Nephron (organoid): Measurements from ENCODE around the gene BABAM2.

Source experiments
- H3K27ac Mint-ChIP-seq, 3 experiments: 2 replicates each; pipeline ENCODE4 v1.8.0; 2020; ENCODE audit warnings: mixed read lengths in 3 of 3, mild to moderate bottlenecking in 2 of 3, moderate library complexity in 1 of 3
- H3K27me3 Mint-ChIP-seq: 2 replicates; pipeline ENCODE4 v1.8.0; 2021; ENCODE audit warnings: low read depth, mild to moderate bottlenecking, moderate library complexity, mixed read lengths
- H3K36me3 Mint-ChIP-seq: 2 replicates; pipeline ENCODE4 v1.8.0; 2020; ENCODE audit warnings: low read depth, mixed read lengths
- H3K4me1 Mint-ChIP-seq: 2 replicates; pipeline ENCODE4 v1.8.0; 2020; ENCODE audit warnings: mixed read lengths
- H3K4me3 Mint-ChIP-seq, 3 experiments: 2 replicates each; pipeline ENCODE4 v1.8.0; 2020; ENCODE audit warnings: mild to moderate bottlenecking in 3 of 3, mixed read lengths in 3 of 3, moderate library complexity in 2 of 3
- H3K9me3 Mint-ChIP-seq: 2 replicates; pipeline ENCODE4 v1.8.0; 2020; ENCODE audit warnings: mixed read lengths
- TF ChIP-seq, protein P1 (sequence below), 3 experiments: fragments of 200-600 bp; sonication (generic); IDR thresholded peaks; one replicate each; pipeline ENCODE4 v1.5.0; 2021; ENCODE audit warnings: antibody characterized with exemption in 3 of 3; ENCODE audit not compliant: unreplicated experiment in 3 of 3

Gene BABAM2

DNA sequence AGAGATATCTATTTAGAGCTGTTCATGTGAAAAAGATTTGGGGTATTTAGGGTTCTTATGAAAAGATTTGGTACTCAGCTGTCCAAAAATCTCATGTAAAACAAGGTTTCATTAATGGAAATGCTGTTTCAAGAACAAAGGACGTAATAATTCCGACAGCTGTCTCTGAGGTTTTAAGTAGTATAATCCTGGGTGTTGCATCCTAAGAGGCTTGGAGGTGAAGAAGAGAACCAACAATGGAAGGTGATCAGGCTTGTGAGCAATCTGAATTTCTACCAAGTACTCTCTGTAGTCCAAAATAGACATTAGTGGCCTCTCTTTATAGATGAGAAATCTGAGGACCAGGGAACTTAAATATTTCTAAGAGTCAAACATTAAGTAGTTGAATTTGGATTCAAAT lies 205.1 kb downstream of the BABAM2 start:
- no peaks in the 10 kb centered on the region for H3K9me3 Mint-ChIP-seq
- H3K27me3 Mint-ChIP-seq: no peaks in the 10 kb centered on the region
- TF ChIP-seq, protein P1, sequence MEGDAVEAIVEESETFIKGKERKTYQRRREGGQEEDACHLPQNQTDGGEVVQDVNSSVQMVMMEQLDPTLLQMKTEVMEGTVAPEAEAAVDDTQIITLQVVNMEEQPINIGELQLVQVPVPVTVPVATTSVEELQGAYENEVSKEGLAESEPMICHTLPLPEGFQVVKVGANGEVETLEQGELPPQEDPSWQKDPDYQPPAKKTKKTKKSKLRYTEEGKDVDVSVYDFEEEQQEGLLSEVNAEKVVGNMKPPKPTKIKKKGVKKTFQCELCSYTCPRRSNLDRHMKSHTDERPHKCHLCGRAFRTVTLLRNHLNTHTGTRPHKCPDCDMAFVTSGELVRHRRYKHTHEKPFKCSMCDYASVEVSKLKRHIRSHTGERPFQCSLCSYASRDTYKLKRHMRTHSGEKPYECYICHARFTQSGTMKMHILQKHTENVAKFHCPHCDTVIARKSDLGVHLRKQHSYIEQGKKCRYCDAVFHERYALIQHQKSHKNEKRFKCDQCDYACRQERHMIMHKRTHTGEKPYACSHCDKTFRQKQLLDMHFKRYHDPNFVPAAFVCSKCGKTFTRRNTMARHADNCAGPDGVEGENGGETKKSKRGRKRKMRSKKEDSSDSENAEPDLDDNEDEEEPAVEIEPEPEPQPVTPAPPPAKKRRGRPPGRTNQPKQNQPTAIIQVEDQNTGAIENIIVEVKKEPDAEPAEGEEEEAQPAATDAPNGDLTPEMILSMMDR (IDR thresholded peaks at IDR 0.05; ENCODE audit: unreplicated experiment in 3 of 3): no peak
- peaks cover 28% of the 10 kb centered on the region for H3K4me1 Mint-ChIP-seq
- H3K4me3 Mint-ChIP-seq: no peak overlapping the region
- H3K36me3 Mint-ChIP-seq: no peaks in the 10 kb centered on the region
- no peak overlapping the region for H3K27ac Mint-ChIP-seq

DNA sequence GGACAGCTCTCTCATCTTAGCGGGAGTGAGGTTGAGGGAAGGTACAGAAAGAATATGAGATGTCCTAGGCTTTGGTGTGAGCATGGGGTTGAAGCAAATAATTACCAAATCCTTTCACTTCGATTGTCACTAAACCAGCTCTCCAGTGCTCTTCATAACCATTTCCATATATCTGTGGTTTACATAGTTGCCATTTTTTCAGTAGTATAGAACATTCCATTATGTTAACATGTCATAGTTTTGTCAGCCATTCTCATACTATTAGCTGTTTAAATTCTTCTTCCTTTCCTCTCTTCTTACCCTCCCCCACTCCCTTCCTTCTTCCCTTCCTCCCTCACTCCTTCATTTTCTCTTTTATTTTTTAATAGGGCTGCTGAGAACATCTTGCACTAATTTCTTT lies 205.9 kb downstream of the BABAM2 start:
- Mint-ChIP-seq H3K27me3 (no peaks in the 10 kb centered on the region), H3K36me3 (no peaks in the 10 kb centered on the region), H3K4me1 (peaks cover 33% of the 10 kb centered on the region), H3K4me3 (no peak overlapping the region), H3K9me3 (no peaks in the 10 kb centered on the region), H3K27ac (peak overlapping the region in 1 of 3 experiments; percentile 50)
- TF ChIP-seq, protein P1 (IDR thresholded peaks at IDR 0.05; ENCODE audit: unreplicated experiment in 3 of 3): no peak

DNA sequence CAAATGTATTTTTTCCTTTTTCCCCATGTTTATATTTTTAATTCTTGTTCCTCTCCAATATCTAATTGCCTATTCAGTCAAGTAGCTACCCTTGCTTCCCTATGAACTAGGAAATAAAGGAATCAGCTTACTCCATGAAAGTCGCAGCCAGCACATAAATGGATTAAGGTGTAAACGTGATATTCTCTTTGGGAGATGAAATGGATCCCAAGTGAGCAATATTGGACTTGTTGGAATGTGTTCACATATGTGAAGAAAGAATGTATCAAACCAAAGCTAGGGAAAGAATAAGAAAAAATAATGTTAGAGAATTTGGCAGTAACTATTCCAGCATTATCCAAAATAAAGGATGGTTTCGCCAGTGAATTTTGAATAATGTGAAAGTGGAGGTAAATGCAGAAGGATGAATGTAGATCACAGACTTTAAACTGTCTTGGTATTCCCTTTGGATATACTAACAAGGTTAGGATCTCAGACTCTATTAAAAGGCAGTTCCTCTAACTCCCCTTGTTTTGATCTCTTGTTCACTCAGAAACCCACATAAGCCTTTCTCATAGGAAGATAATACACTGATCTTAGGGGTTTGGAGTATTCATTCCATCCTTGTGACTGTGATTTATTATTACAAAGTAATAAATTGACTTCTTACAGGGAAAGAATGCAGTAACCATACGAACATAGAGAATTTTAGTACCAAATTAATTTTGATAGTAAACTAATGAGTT lies 208.1 kb downstream of the BABAM2 start:
- H3K27ac Mint-ChIP-seq: peak overlapping the region in 1 of 3 experiments; percentile 5

DNA sequence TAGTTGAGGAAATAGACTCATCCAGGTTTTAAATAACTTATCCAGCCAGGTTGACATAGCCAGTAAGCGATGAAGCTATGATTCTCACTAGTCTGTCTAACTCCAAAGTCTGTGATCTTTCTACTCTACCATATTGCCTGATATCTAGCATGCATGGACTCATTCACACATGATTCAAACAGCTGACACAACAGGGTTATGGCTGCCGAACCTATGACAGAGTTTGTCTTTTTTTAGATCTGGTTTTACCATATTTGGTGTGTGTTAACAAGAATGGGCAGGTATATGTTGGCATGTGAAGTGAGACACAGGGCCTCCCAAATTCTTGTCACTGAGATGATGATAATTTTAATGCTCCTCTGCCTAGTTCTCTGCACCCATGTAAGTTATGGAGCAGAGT lies 210.6 kb downstream of the BABAM2 start:
- peaks cover 42% of the 10 kb centered on the region for H3K4me1 Mint-ChIP-seq
- TF ChIP-seq, protein P1 (IDR thresholded peaks at IDR 0.05; ENCODE audit: unreplicated experiment in 3 of 3): no peak
- H3K27ac Mint-ChIP-seq: peak overlapping the region in 1 of 3 experiments; percentile 39
- H3K36me3 Mint-ChIP-seq: no peaks in the 10 kb centered on the region
- no peaks in the 10 kb centered on the region for H3K27me3 Mint-ChIP-seq
- H3K9me3 Mint-ChIP-seq: no peaks in the 10 kb centered on the region
- no peak overlapping the region for H3K4me3 Mint-ChIP-seq

More for the DNA sequence above, 208.1 kb downstream of the BABAM2 start:
- H3K36me3 Mint-ChIP-seq: no peaks in the 10 kb centered on the region
- no peak overlapping the region for H3K4me3 Mint-ChIP-seq
- peaks cover 42% of the 10 kb centered on the region for H3K4me1 Mint-ChIP-seq
- TF ChIP-seq, protein P1 (IDR thresholded peaks at IDR 0.05; ENCODE audit: unreplicated experiment in 3 of 3): no peak
- no peaks in the 10 kb centered on the region for H3K27me3 Mint-ChIP-seq
- H3K9me3 Mint-ChIP-seq: no peaks in the 10 kb centered on the region

DNA sequence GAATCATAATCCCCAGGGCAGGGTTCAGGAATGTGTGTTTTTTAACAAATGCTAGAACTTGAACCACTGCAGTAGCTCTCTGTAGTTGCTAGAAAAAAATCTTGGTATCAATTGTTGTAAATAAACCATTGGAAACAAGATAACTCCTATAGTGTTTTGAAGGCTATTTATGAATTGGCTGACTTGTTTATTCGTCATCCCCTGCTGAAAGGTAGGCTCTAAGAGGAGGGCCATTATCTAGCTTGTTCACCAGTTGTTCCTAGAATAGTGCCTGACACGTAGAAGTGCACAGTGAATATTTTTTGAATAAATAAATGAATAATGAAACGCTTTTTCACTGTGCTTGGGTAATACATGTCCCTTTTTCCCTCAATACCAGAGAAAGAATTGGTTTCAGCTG lies 211.4 kb downstream of the BABAM2 start:
- Mint-ChIP-seq H3K4me3 (no peak overlapping the region), H3K4me1 (peaks cover 36% of the 10 kb centered on the region)
- TF ChIP-seq, protein P1 (IDR thresholded peaks at IDR 0.05; ENCODE audit: unreplicated experiment in 3 of 3): no peak

DNA sequence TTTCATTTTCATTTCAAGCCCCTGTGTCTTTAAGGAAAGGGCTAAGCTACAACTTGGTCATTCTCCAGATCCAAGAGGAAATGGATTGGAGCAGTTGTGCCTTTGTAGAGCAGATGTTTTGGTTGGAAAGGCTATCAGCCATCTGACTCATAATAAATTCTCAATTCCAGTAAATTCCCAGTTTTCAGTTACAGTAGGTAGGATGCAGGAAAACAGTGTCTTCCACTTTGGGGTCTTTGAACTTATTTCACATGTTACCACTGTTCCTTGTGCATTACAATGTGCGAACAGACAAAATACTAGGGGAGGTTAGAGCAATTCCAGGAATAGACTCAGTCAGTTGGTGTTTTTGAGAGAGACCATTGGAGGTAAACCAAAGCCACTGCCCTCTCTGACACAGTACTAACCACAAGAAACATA lies 211.9 kb downstream of the BABAM2 start:
- H3K27ac Mint-ChIP-seq: peak overlapping the region in 2 of 3 experiments; percentile 76 to 83
- peaks cover 33% of the 10 kb centered on the region for H3K4me1 Mint-ChIP-seq
- no peaks in the 10 kb centered on the region for H3K36me3 Mint-ChIP-seq
- peak overlapping the region in 1 of 3 experiments; percentile 24 for H3K4me3 Mint-ChIP-seq
- no peaks in the 10 kb centered on the region for H3K27me3 Mint-ChIP-seq
- TF ChIP-seq, protein P1 (IDR thresholded peaks at IDR 0.05; ENCODE audit: unreplicated experiment in 3 of 3): no peak
- H3K9me3 Mint-ChIP-seq: no peaks in the 10 kb centered on the region

More for the DNA sequence above, 211.4 kb downstream of the BABAM2 start:
- Mint-ChIP-seq H3K9me3 (no peaks in the 10 kb centered on the region), H3K27me3 (no peaks in the 10 kb centered on the region), H3K36me3 (no peaks in the 10 kb centered on the region), H3K27ac (peak overlapping the region in 2 of 3 experiments; percentile 76 to 83)
